IPS-15b (cell line): ENCODE data around the gene LMX1B.

Experiments
- H3K27me3 ChIP-seq: one replicate; pipeline ENCODE4 v1.6.1; 2013; ENCODE audit warnings: low read length; ENCODE audit not compliant: control insufficient read depth, insufficient read depth
- H3K36me3 ChIP-seq: one replicate; pipeline ENCODE4 v1.6.1; 2013; ENCODE audit warnings: low read length; ENCODE audit not compliant: control insufficient read depth, insufficient read depth
- H3K4me1 ChIP-seq: one replicate; pipeline ENCODE4 v1.6.1; 2013; ENCODE audit warnings: mild to moderate bottlenecking, low read length; ENCODE audit not compliant: control insufficient read depth, insufficient read depth
- H3K4me3 ChIP-seq: one replicate; pipeline ENCODE4 v1.5.1; 2013; ENCODE audit warnings: low read depth, low read length
- H3K9ac ChIP-seq: one replicate; pipeline ENCODE4 v1.6.1; 2013; ENCODE audit warnings: low read depth, mild to moderate bottlenecking, low read length
- H3K9me3 ChIP-seq: one replicate; pipeline ENCODE4 v1.6.1; 2013; ENCODE audit warnings: mild to moderate bottlenecking, low read length; ENCODE audit not compliant: control insufficient read depth, insufficient read depth

The LMX1B gene

GRCh38 chr9:126678989-126679388 lies 65.3 kb downstream of the LMX1B start:
- peaks cover 83% of the 10 kb centered on the region for H3K27me3 ChIP-seq
- peaks cover 30% of the 10 kb centered on the region for H3K4me1 ChIP-seq
- H3K36me3 ChIP-seq: no peaks in the 10 kb centered on the region
- H3K9ac ChIP-seq: no peak overlapping the region
- no peak overlapping the region for H3K4me3 ChIP-seq
- H3K9me3 ChIP-seq: no peaks in the 10 kb centered on the region

GRCh38 chr9:126681336-126681735 lies 67.6 kb downstream of the LMX1B start:
- H3K4me1 ChIP-seq: peaks cover 18% of the 10 kb centered on the region
- no peaks in the 10 kb centered on the region for H3K36me3 ChIP-seq
- H3K27me3 ChIP-seq: peaks cover 87% of the 10 kb centered on the region
- no peak overlapping the region for H3K9ac ChIP-seq
- H3K9me3 ChIP-seq: no peaks in the 10 kb centered on the region
- H3K4me3 ChIP-seq: no peak overlapping the region

DNA sequence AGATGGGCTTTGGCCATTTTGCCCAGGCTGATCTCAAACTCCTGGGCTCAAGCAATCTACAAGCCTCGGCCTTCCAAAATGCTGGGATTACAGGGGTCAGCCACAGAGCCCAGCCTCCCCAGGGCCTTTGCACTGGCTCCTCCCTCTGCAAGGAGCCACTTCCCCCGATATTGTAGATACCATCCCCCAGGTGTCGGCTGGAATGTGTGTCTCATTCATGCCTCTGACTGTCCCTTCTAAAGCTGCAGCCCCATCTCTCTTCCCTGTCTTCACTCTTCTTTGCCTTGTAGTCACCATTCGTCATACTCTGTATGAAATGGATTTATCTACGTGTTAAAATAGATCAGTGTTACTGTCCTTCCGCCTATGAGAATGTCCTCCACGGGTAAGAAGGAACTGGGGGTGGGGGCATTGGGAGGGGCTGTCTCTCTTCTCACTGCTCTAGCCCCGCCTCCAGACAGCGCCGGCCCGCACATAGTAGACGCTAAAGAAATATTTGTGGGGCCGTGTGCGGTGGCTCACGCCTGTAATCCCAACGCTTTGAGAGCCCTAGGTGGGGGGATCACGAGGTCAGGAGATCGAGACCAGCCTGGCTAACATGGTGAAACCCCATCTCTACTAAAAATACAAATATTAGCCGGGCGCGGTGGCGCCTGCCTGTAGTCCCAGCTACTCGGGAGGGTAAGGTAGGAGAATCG lies 68.5 kb downstream of the LMX1B start:
- H3K4me3 ChIP-seq: no peak overlapping the region
- H3K4me1 ChIP-seq: peaks cover 14% of the 10 kb centered on the region
- no peaks in the 10 kb centered on the region for H3K9me3 ChIP-seq
- H3K36me3 ChIP-seq: no peaks in the 10 kb centered on the region
- peaks cover 87% of the 10 kb centered on the region for H3K27me3 ChIP-seq
- H3K9ac ChIP-seq: no peak overlapping the region

GRCh38 chr9:126682928-126683697 lies 69.4 kb downstream of the LMX1B start:
- no peaks in the 10 kb centered on the region for H3K9me3 ChIP-seq
- peaks cover 82% of the 10 kb centered on the region for H3K27me3 ChIP-seq
- H3K4me3 ChIP-seq: peak overlapping the region; percentile 35
- no peaks in the 10 kb centered on the region for H3K36me3 ChIP-seq
- H3K4me1 ChIP-seq: peaks cover 10% of the 10 kb centered on the region
- no peak overlapping the region for H3K9ac ChIP-seq

DNA sequence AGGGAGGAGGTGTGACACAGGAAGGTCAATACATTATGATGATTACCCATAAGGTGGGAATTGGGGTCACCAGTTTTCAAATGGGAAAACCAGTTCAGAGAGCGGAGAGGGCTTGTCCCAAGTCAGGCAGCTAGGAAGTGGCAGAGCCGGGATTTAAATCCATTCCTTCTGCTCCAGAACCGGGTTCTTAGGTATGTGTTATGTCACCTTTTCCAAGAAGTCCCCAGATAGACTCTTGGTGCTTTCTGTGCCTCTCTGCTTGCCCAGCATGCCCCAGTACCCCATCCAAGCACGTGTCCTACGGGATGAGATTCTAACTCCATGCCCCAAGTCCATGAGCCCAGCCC lies 69.9 kb downstream of the LMX1B start:
- no peaks in the 10 kb centered on the region for H3K36me3 ChIP-seq
- H3K4me1 ChIP-seq: peaks cover 7% of the 10 kb centered on the region
- H3K4me3 ChIP-seq: peak overlapping the region; percentile 35
- H3K9me3 ChIP-seq: no peaks in the 10 kb centered on the region
- H3K9ac ChIP-seq: no peak overlapping the region
- peaks cover 79% of the 10 kb centered on the region for H3K27me3 ChIP-seq

DNA sequence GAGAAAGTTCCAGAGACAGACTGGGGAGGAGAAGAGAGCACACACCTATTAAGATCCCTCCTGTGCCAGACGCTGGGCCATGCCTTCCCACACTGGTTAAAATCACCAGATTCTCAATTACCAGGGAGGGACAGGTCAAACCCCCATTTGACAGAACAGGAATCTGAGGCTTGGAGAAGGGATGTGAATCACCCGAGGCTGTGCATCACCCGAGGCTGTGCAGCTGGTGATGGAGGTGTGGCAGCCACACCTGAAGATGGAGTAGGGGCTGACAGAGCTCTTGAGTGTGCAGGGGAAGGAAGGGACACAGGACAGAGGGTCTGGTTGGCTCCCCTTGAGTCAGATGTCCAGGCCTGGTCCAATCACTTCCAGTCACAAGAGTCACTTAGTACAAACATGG lies 70.6 kb downstream of the LMX1B start:
- Histone ChIP-seq H3K36me3 (no peaks in the 10 kb centered on the region), H3K27me3 (peaks cover 76% of the 10 kb centered on the region), H3K9me3 (no peaks in the 10 kb centered on the region), H3K9ac (no peak overlapping the region), H3K4me3 (no peak overlapping the region), H3K4me1 (peaks cover 2% of the 10 kb centered on the region)

- Histone ChIP-seq H3K27me3 (peaks cover 75% of the 10 kb centered on the region), H3K9ac (no peak overlapping the region), H3K4me3 (no peak overlapping the region), H3K36me3 (no peaks in the 10 kb centered on the region), H3K4me1 (peaks cover 2% of the 10 kb centered on the region), H3K9me3 (no peaks in the 10 kb centered on the region)
Measured at GRCh38 chr9:126684965-126685465, 71.3 kb downstream of the LMX1B start.

GRCh38 chr9:126687930-126688461 lies 74.3 kb downstream of the LMX1B start:
- no peaks in the 10 kb centered on the region for H3K9me3 ChIP-seq
- H3K36me3 ChIP-seq: no peaks in the 10 kb centered on the region
- H3K4me3 ChIP-seq: no peak overlapping the region
- H3K27me3 ChIP-seq: peaks cover 60% of the 10 kb centered on the region
- peaks cover 2% of the 10 kb centered on the region for H3K4me1 ChIP-seq
- no peak overlapping the region for H3K9ac ChIP-seq

GRCh38 chr9:126688617-126689016 lies 74.9 kb downstream of the LMX1B start:
- H3K4me1 ChIP-seq: peaks cover 2% of the 10 kb centered on the region
- peaks cover 55% of the 10 kb centered on the region for H3K27me3 ChIP-seq
- H3K9ac ChIP-seq: no peak overlapping the region
- no peak overlapping the region for H3K4me3 ChIP-seq
- H3K36me3 ChIP-seq: no peaks in the 10 kb centered on the region
- no peaks in the 10 kb centered on the region for H3K9me3 ChIP-seq

DNA sequence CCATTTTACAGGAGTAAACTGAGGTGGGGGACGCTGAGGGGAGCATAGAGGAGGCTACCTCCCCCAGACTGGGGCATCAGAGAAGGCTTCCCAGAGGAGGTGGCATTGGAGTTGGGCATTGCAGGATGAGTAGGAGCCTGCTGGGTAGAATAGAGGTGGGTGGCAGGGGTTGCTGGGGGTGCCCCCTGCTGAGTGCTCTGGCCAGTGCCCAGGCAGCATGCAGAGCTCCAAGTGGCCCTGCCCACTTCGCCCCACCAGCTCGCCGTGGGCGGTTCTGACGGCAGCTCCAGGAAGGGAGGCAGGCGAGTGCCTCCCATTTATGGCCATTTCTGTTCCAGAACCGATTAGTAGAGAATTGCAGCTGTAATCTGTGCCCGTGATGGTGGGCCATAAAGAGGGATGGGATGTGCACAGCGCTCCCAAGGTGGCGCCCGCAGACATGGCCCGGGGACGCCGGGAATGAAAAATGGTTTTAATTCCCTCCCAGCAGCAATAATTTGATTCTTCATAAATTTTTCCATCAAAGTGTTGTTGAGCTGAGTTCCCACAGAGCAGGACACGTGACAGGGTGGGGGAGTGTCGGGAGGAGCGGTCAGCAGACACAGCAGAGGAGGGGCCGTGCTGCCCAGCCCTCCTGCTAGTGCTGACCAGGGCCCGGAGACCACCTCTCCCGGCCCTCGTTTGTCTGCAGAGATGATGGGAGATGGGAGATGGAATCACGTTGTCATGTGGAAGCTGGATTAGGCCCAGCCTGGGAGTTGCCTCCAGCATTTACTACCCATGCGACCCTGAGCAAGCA lies 75.5 kb downstream of the LMX1B start:
- H3K27me3 ChIP-seq: peaks cover 48% of the 10 kb centered on the region
- no peaks in the 10 kb centered on the region for H3K9me3 ChIP-seq

DNA sequence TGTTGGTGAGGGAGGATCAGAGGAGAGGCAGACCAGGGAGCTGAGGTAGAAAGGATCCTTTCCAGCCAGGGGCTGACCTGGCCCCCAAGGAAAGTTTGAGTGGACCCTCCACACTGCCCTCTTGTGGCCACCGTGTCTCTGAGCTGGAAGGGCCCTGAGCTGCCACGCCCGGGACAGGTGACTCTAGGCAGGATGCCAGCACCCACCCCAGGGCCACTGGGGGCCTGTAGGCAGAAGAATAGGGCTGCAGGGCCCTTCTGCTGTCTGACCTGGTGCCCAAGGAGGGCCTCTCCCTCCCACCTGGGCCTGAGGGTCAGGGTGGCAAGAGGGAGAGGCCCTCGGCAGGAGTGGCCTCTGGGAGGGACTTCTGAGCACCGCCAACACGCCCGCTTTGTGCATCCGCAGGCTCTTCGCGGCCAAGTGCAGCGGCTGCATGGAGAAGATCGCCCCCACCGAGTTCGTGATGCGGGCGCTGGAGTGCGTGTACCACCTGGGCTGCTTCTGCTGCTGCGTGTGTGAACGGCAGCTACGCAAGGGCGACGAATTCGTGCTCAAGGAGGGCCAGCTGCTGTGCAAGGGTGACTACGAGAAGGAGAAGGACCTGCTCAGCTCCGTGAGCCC lies 76.8 kb downstream of the LMX1B start:
- Histone ChIP-seq H3K36me3 (no peaks in the 10 kb centered on the region), H3K27me3 (peaks cover 35% of the 10 kb centered on the region), H3K9ac (no peak overlapping the region), H3K4me3 (no peak overlapping the region), H3K4me1 (peaks cover 2% of the 10 kb centered on the region), H3K9me3 (no peaks in the 10 kb centered on the region)

More for the DNA sequence above, 75.5 kb downstream of the LMX1B start:
- Histone ChIP-seq H3K36me3 (no peaks in the 10 kb centered on the region), H3K9ac (no peak overlapping the region), H3K4me1 (peaks cover 2% of the 10 kb centered on the region), H3K4me3 (no peak overlapping the region)
